Fibroblast of skin of right biceps (primary cell): ENCODE data around the gene CDSN.

Experiments
- DNase-seq: peaks from one replicate; pipeline ENCODE4 v3.0.0-alpha.2; 2013

Gene CDSN

GRCh38 chr6:31114970-31115849 lies 5.0 kb downstream of the CDSN start:
- DNase-seq: peak; percentile 68

DNA sequence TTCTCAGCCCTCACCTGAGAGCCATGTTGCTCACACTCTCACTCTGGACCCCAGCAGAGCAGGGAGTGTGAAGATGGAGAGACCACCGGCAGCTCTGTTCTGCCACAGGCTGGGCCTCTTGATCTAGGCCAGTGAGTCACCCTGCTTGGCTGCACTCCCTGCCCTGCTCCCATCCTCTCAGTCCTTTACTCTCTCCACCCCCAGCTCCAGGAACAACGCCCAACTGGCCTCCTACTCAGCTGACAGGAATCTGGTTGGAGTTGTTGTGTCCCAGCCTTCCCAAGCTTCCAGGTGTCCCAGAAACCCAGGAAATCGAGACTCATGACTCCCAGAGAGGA lies 5.7 kb downstream of the CDSN start, which contains the start of gene PSORS1C1:
PSORS1C1 (plus strand) TSS at position 260 of the 338 bp plus-strand sequence. CDS start 14,833 bp downstream, outside the sequence.
- DNase-seq: peak; percentile 97

DNA sequence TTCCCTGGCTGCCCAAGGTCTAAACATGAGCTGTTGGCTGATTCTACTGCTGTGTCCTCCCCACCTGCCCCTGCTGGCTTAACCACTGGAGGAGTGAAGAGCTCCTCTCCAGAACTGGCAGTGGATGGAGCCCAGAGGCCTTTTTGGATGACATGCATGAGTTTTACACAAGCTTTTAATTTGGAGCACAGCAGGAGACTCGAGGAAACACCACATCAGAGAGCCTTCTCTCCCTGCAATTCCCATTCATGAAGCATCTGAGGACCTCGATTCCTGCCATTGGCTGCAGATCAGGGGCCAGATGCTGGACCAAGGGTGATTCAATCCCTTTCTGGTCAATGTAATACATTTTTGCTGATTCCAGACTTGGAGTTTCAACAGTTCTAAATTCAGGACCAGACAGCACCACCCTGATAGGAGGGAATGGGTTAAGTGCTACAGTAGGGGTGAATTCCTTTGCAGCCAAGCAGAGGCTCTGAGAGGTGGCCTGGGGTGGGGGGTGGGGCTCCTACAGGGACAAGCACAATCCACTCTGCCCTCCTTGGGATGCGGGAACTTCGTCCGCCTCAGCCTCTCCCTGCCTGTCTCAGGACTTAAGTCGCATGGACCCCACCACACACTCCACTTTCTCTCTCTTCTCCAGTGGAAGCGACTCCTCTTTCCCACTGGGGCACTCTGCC lies 6.2 kb downstream of the CDSN start:
- DNase-seq: peak; percentile 80

DNA sequence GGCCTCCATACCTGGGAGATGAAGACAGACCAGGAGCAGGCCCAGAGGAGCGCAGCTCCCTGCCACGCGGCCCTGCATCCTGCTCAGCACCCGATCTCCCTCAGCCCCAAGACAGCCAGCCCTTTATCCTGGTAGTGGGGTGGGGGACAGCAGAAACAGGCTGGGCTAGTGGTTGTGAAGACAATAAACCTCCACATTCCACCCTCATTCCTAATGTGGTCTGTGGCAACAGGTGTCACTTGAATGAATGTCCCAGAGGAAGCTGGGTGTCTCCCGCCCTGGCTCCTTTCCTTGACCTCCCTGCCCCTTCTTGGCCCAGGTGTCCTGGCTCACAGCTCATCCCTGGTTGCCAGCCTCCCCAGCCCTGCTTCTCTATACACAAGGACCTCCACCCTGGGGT lies 7.8 kb downstream of the CDSN start, which contains the start of gene C6orf15:
C6orf15 (minus strand) TSS at position 98 of the 400 bp plus-strand sequence; CDS start at position 78, 20 bp downstream.
- DNase-seq: no peak

DNA sequence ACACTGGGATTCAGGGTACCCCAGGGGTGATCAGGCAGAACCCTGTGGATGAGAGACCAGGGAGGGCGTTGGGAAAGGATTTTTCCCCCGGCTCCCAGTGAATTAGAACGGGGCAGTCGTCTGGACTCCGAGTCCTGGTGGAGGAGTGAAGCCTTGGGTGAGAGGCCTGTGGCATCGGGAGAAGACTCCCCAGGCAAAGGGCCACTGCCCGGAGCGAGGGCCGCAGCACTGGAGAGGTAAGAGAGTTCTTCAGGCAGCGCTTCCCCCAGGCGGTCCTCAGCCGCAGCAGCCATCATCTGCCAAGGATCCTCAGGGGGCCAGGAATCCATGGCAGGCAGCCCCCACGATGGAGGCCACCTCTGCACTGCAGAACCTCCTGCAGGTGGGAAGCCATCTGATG lies 8.5 kb downstream of the CDSN start:
- no peak for DNase-seq

DNA sequence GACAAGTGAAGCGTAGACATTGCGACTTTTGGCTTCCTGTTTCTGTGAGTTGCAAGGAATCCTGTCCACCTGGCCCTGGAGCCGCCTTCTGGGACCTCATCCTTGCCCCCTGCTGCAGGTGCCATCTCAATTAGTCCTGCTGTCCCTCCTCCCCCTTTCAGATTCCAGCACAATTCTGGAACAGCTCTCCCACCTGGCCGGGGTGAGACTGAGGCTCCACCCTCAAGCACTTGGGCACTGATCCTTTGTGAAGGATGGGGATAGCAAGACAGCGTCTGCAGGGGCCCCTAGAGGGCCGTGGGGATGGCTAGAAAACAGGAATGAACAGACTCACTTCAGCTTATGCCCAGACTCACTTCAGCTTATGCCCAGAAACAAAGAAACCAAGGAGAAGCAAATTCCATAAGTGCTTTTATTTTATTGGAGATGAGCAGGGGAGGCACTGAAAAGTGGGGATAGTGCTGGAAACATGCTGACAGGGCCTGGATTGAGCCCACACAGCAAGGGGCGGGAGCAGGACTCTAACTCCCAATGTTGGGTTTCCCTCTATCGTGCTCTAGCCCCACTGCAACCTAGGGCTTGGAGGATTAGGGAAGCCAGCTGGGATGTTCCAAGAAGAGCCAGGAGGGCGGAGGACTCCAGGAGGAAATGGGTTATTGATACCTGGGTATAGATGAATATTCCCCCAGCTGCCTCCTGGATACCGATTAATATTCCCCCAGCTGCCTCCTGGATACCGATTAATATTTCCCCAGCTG lies 9.2 kb downstream of the CDSN start:
- no peak for DNase-seq

DNA sequence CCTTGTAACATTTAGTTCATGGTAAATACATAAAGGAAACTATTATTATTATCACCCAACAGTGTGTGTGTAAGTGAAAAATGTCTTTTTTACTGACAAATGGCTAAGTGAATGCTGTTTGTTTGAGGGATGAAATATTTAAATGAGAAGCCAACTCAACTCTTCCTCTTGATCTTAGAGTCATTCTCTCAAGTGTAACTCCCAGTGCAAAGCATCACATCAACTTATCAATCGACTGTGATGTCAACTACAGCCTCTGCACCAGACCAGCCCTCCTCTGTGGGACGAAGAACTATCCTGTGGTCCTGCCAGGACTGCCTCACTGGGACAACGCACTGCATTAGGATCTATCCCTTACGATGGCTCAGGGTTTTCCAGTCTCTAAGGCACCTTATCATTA lies 13.2 kb downstream of the CDSN start:
- DNase-seq: no peak

- no peak for DNase-seq
Measured at GRCh38 chr6:31103136-31103535, 17.1 kb downstream of the CDSN start.

DNA sequence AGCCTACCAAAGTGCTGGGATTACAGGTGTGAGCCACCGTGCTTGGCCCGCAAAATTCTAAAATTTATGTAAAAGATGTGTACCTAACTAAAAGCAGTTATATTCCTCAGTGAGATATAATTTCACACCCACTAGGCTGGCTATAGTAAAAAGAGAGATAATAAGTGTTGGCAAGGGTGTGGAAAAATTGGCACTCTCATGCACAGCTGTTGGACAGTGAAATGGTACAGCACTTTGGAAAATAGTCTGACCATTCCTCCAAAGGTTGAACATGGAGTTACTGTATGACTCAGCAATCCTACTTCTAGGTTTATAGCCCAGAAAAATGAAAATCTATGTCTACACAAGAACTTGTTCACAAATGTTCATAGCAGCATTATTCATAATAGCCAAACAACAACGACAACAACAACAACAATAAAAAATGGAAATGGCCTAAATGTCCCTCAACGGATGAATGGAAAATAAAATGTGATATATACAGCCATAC lies 21.8 kb downstream of the CDSN start:
- no peak for DNase-seq

GRCh38 chr6:31096656-31097055 lies 23.6 kb downstream of the CDSN start:
- no peak for DNase-seq

- DNase-seq: no peak
Measured at GRCh38 chr6:31096215-31096614, 24.0 kb downstream of the CDSN start.

GRCh38 chr6:31094389-31094881 lies 25.8 kb downstream of the CDSN start:
- no peak for DNase-seq

GRCh38 chr6:31092769-31093505 lies 27.3 kb downstream of the CDSN start:
- DNase-seq: no peak

DNA sequence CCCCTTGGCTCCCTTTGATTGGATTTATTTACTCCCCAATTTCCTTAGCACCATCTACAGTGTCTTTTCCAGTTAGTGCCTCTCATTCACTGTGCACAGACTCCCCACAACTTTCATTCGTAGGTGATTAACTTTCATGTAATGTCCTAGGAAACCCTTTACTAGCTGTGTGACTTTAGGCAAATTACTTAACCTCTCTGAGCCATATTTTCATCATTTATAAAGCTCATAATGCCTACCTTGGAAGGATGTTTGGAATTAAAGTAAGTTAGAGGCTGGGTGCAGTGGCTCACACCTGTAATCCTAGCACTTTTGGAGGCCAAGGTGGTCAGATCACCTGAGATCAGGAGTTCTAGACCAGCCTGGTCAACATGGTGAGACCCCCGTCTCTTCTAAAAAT lies 28.0 kb downstream of the CDSN start:
- DNase-seq: no peak

GRCh38 chr6:31091680-31092079 lies 28.6 kb downstream of the CDSN start:
- DNase-seq: no peak

- no peak for DNase-seq
Measured at GRCh38 chr6:31090973-31091364, 29.3 kb downstream of the CDSN start.

- DNase-seq: no peak
Measured at GRCh38 chr6:31090275-31090972, 29.8 kb downstream of the CDSN start.

DNA sequence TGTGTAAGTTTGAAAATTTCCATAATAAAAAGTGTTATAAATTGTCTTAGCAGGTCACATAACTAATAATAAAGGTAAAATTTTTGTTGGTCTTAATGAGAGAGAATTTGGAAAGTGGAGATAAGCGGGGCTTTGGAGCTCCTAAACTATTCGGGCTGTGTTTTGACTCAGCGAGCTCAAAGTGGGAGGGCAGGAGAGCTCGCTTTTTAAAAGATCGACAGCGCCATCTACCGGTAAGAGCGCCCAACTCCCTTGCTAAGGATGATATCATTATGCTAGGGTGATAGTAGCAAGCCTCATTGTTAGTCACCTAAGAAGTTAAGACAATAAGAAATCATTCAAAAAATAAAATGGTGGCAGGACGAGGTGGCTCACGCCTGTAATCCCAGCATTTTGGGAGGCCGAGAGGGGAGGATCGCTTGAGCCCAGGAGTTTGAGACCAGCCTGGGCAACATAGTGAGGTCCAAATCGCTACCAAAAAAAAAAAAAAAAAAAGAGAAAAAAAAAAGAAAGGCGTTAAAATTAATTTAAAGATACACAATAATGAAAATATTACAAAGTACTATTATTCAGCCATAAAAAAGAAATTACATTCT lies 32.7 kb downstream of the CDSN start:
- DNase-seq: peak; percentile 86

DNA sequence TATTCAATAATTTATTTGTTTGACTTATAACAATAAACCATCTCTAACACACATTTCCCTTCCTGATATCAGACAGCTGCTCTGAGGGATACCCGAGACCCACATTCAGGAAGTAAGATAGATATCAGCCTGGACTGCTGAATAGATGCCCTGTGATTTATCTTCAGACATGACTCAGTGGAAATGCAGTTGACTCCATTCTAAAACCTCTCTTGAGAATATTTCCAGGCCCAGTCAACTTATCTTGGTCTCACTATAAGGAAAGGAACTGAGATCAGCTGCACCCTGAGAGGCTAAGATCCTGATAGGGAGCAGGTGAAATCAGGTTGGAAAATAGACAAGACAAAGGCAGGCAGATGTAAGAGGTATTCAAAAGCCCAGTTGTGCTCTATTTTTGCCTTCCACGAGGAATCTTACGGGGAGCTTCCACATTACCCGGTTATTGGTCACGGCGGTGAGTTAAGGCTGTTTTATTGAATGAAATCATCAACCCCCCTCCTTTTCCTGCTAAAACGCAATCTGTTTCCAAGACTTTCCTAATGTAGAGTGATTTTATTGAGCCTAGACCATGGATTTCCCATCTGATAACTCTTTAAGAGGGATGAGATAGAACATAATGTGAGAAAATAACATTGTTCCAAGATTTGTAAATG lies 33.3 kb downstream of the CDSN start:
- DNase-seq: peak; percentile 83

- DNase-seq: peak; percentile 88
Measured at GRCh38 chr6:31083742-31084354, 36.4 kb downstream of the CDSN start.
